Measurements from ENCODE around the gene ISCA2.

Gene ISCA2

DNA sequence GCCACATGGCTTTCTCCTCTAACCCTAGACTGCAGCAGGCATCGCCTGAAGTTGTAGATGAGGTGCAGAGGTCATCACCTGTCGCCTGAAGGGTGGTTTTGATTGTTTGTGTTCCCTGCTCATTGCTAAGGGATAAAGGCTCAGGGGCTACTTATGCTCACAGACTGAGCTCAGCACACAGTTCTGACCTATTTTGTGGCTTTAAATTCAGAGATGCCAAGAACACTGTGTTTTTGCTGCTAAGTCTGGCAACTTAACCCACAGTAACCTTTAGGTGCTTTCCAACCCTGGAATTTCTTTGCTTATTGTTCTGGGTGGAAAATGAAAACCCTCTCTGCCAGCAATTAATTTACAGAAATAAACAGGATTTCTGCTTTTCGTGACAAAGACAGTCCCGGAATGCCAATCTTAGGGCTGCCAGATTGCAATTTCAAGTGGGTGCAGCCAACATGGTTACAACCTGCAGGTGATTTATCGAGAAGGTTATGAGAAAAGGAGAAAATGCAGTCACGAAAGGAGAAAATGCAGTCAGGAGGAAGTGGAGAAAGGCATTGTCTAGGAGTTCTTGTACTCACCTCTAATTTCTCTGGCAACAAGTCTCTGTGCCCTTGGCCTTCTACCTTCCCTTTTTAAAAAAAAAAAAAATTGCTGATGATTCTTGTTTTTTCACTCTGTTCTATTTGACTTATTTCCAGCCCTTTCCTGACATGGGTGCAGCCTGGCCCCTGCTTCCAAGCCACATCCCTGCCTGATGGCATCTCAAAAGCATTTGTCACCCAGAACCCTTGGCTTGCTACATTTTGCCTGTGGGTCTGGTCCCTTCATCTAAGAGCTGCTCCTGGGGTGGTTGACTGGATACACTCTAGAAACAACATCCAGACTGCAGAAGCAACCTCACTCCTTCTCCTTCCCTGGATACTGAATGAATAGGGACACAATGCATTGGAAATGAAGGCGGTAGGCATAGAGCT is 23.7 kb upstream of the ISCA2 start:
- no peak for TF ChIP-seq CTCF (IDR thresholded peaks at IDR 0.05; ENCODE audit: borderline replicate concordance, control extremely low read depth, extremely low read depth, insufficient read depth, missing control alignments)
- in situ Hi-C loops (cut with MboI; ENCODE audit: low sequenced_read_pairs, unreplicated experiment), result no loop called here
- no peak for DNase-seq (ENCODE audit: low spot score)

DNA sequence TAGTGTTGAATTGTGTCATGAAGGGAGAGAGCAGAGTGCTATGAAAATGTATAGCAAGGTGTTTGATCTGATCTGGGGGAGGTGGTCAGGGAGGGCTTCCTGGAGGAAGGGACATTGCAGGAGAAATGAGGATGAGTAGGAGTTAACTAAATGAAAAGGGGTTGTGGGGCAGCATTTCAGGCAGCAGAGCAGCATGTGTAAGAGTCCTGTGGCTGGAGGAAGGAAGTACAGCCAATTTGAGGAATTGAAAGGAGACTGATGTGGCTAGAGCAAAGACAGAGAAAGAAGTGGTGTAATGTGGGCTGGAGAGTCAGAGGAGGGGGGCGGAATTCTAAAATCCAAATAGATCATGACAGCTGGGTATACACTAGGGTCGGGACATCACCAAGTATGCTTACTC is 21.0 kb upstream of the ISCA2 start:
- in situ Hi-C loops (cut with MboI; ENCODE audit: low sequenced_read_pairs, unreplicated experiment), result no loop called here
- TF ChIP-seq CTCF (IDR thresholded peaks at IDR 0.05; ENCODE audit: borderline replicate concordance, control extremely low read depth, extremely low read depth, insufficient read depth, missing control alignments), result no peak
- no peak for DNase-seq (ENCODE audit: low spot score)

DNA sequence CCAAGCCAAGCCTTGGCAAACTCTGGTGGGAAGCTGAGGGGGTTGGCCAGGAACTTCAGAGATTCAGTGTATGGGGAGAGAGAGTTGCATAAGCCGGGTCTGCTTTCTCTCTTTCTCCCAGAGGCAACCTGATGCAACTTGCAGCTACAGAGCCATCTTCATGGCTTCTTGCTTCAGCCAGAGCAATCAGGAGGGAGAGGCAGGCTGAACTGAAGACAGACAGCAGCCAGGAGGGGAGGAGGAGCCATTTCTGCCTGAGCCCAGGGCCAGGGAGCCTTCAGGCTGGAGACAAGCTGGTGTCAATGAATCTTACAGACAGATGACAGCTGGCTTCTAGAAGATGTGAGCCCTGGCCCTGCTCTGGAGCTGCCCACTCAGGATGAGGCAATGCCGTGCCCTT is 19.2 kb upstream of the ISCA2 start:
- DNase-seq (ENCODE audit: low spot score), result no peak
- no peak for TF ChIP-seq CTCF (IDR thresholded peaks at IDR 0.05; ENCODE audit: borderline replicate concordance, control extremely low read depth, extremely low read depth, insufficient read depth, missing control alignments)
- in situ Hi-C loops (cut with MboI; ENCODE audit: low sequenced_read_pairs, unreplicated experiment), result no loop called here

DNA sequence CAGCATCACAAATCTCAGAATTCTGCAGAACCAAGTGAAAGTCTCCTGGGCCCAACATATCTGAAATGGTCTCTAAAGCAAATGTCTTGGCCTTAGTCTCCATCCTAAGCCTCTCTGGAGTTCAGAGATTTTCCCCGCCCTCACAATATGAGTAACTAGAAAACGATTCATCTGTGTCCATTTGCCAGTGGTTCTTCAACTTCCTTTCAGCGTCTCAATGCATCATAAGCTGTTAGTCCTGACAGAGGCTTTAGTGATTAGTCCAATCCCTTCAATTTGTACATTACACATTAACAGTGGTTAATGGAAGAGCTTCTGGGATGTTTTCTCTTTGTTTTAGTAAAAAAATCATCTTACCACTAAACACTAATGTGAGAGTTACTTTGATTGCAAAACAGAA is 17.9 kb upstream of the ISCA2 start:
- in situ Hi-C loops (cut with MboI; ENCODE audit: low sequenced_read_pairs, unreplicated experiment), result no loop called here
- no peak for DNase-seq (ENCODE audit: low spot score)
- no peak for TF ChIP-seq CTCF (IDR thresholded peaks at IDR 0.05; ENCODE audit: borderline replicate concordance, control extremely low read depth, extremely low read depth, insufficient read depth, missing control alignments)

DNA sequence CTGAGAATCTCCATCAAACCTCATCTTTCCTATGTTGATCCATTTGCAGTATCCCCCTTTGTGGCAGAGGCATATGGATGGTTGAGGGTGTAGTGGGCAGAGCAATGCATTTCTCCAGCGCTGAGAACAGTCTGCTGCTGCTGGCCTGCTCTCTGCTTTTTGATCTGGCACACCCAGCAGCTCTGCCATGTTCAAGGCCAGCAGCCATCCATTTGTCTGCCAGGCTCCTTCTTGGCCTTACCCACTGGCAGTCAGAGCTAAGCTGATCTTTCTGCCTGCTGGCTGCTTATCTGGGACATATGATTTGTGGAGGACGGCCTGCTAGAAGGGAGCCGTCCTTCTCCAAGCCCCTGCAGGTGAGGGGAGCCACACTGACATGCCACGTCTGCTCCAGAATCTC is 17.5 kb upstream of the ISCA2 start:
- in situ Hi-C loops (cut with MboI; ENCODE audit: low sequenced_read_pairs, unreplicated experiment), result no loop called here
- DNase-seq (ENCODE audit: low spot score), result no peak
- TF ChIP-seq CTCF (IDR thresholded peaks at IDR 0.05; ENCODE audit: borderline replicate concordance, control extremely low read depth, extremely low read depth, insufficient read depth, missing control alignments), result no peak

GRCh38 chr14:74476607-74477006 is 17.0 kb upstream of the ISCA2 start:
- DNase-seq (ENCODE audit: low spot score), result no peak
- in situ Hi-C loops (cut with MboI; ENCODE audit: low sequenced_read_pairs, unreplicated experiment), result no loop called here
- no peak for TF ChIP-seq CTCF (IDR thresholded peaks at IDR 0.05; ENCODE audit: borderline replicate concordance, control extremely low read depth, extremely low read depth, insufficient read depth, missing control alignments)

All from GM13976 (cell line).